HCT116 (cell line): ENCODE data around the gene ADORA1. TPM values are rescaled to one million over a fixed set of nuclear protein-coding genes. Genes with fewer than 3 reads are reported as not detected.
A peak's percentile ranks its signal among the peaks of the same experiment; 100 is the strongest.

Experiments used
- ATAC-seq: fragments of 200-7000 bp; cut with Tn5 transposase; 2 replicates; pipeline ENCODE4 v1.9.1; 2020; ENCODE audit warnings: mild to moderate bottlenecking, moderate library complexity
- BruUV-seq: library from RNA; stranded (reverse); fragments of 400-500 nt; replicated peaks from 2 replicates; lab custom pipeline; 2021; lab: Mats Ljungman, UMichigan
- CTCF ChIA-PET: fragments of 300-600 bp; sonication (Branson Sonifier 250); formaldehyde crosslinking; loops from one replicate; lab custom pipeline; 2021; ENCODE audit warnings: antibody characterized with exemption; lab: Charles Lee
- POLR2A ChIA-PET: fragments of 300-600, 350-600 bp; sonication (Branson Sonifier 250); formaldehyde crosslinking; loops from one replicate; lab custom pipeline; 2021; ENCODE audit warnings: antibody characterized with exemption; lab: Charles Lee
- RAD21 ChIA-PET, 2 experiments: fragments of 300-600 bp; sonication (Branson Sonifier 250); formaldehyde crosslinking; loops; one replicate each; lab custom pipeline; 2023; ENCODE audit warnings: low total read pairs in 2 of 2; ENCODE audit not compliant: uncharacterized antibody in 2 of 2, unreplicated experiment in 2 of 2, low non-redundant PET in 1 of 2; lab: Charles Lee
- DNase-seq: peaks from one replicate; pipeline ENCODE4 v3.0.0-alpha.2; 2010; ENCODE audit warnings: low read depth, low spot score
- H2AFZ ChIP-seq: fragments of 200-600 bp; shearing (Covaris generic), sonication (generic); 2 replicates; pipeline ENCODE4 v1.6.1; 2017; ENCODE audit warnings: low read depth, mixed run types, mixed read lengths, antibody characterized with exemption, low read length; ENCODE audit not compliant: poor library complexity, severe bottlenecking
- H3K27ac ChIP-seq: 2 replicates; pipeline ENCODE4 v1.5.1; 2012; ENCODE audit warnings: low read depth, low read length
- H3K27me3 ChIP-seq: fragments of 200-600 bp; sonication (generic); 2 replicates; pipeline ENCODE4 v1.6.1; 2016; ENCODE audit warnings: mixed run types, low read length, mixed read lengths; ENCODE audit not compliant: insufficient read depth
- H3K36me3 ChIP-seq, 2 experiments: fragments of 200-500 bp in 1 of 2; fragments of 200-600 bp in 1 of 2; sonication (Bioruptor generic) in 1 of 2; sonication (generic) in 1 of 2; 2 replicates each; pipeline versions ENCODE4 v1.5.1 to v1.6.1; 2014 to 2016; ENCODE audit warnings: low read length in 2 of 2, inconsistent platforms in 1 of 2, mixed read lengths in 1 of 2, mixed run types in 1 of 2; ENCODE audit not compliant: insufficient read depth in 2 of 2, control insufficient read depth in 1 of 2
- H3K4me1 ChIP-seq, 2 experiments: fragments of 200-600 bp in 1 of 2; sonication (generic) in 1 of 2; 2 replicates each; pipeline versions ENCODE4 v1.5.1 to v1.6.1; 2012 to 2017; ENCODE audit warnings: low read length in 2 of 2, inconsistent platforms in 1 of 2, mild to moderate bottlenecking in 1 of 2, mixed read lengths in 1 of 2, mixed run types in 1 of 2, moderate library complexity in 1 of 2; ENCODE audit not compliant: insufficient read depth in 2 of 2, control insufficient read depth in 1 of 2
- H3K4me2 ChIP-seq: fragments of 200-600 bp; sonication (generic); 2 replicates; pipeline ENCODE4 v1.6.1; 2017; ENCODE audit warnings: mixed run types, low read length, mixed read lengths
- H3K4me3 ChIP-seq, 2 experiments: fragments of 200-600 bp in 1 of 2; sonication (generic) in 1 of 2; replicated peaks in 1 of 2; 2 replicates each; pipeline ENCODE4 v1.5.1; 2011 to 2016; ENCODE audit warnings: low read length in 2 of 2, control low read depth in 1 of 2, low read depth in 1 of 2, mild to moderate bottlenecking in 1 of 2, mixed read lengths in 1 of 2, mixed run types in 1 of 2
- H3K79me2 ChIP-seq: fragments of 200-600 bp; sonication (generic); 2 replicates; pipeline ENCODE4 v1.6.1; 2017; ENCODE audit warnings: mild to moderate bottlenecking, mixed run types, low read length, moderate library complexity, mixed read lengths; ENCODE audit not compliant: insufficient read depth
- H3K9ac ChIP-seq: fragments of 200-600 bp; sonication (generic); 2 replicates; pipeline ENCODE4 v1.6.1; 2016; ENCODE audit warnings: low read length, mixed read lengths
- H3K9me2 ChIP-seq: fragments of 200-600 bp; sonication (generic), shearing (Covaris generic); 2 replicates; pipeline ENCODE4 v1.6.1; 2017; ENCODE audit warnings: mixed run types, mild to moderate bottlenecking, moderate library complexity; ENCODE audit not compliant: insufficient read depth
- H3K9me3 ChIP-seq, 2 experiments: fragments of 200-500 bp in 1 of 2; fragments of 200-600 bp in 1 of 2; sonication (Bioruptor generic) in 1 of 2; sonication (generic) in 1 of 2; 2 replicates each; pipeline ENCODE4 v1.6.1; 2014 to 2017; ENCODE audit warnings: low read length in 2 of 2, mixed read lengths in 2 of 2, inconsistent platforms in 1 of 2, low read depth in 1 of 2, mild to moderate bottlenecking in 1 of 2, mixed run types in 1 of 2, moderate library complexity in 1 of 2; ENCODE audit not compliant: control insufficient read depth in 1 of 2, insufficient read depth in 1 of 2
- H4K20me1 ChIP-seq: fragments of 200-600 bp; sonication (generic), shearing (Covaris generic); 2 replicates; pipeline ENCODE4 v1.6.1; 2017; ENCODE audit warnings: mixed run types, mild to moderate bottlenecking, moderate library complexity; ENCODE audit not compliant: insufficient read depth
- EGR1 ChIP-seq: IDR thresholded peaks from 2 replicates; pipeline ENCODE4 v1.6.1; 2012; ENCODE audit warnings: low read depth
- ELF1 ChIP-seq: IDR thresholded peaks from 2 replicates; pipeline ENCODE4 v1.6.1; 2012; ENCODE audit warnings: low read depth, borderline replicate concordance
- EZH2 ChIP-seq: fragments of 200-600 bp; sonication (generic); IDR thresholded peaks from 2 replicates; pipeline ENCODE4 v1.6.1; 2017; ENCODE audit warnings: antibody characterized with exemption, mixed run types
- EZH2phosphoT487 ChIP-seq: fragments of 200-600 bp; IDR thresholded peaks from 2 replicates; pipeline ENCODE4 v1.6.1; 2018; ENCODE audit warnings: antibody characterized with exemption, borderline replicate concordance
- FOSL1 ChIP-seq: IDR thresholded peaks from 2 replicates; pipeline ENCODE4 v1.6.1; 2012; ENCODE audit warnings: low read depth
- POLR2A ChIP-seq: IDR thresholded peaks from 2 replicates; pipeline ENCODE4 v1.7.0; 2011; ENCODE audit warnings: borderline replicate concordance; ENCODE audit not compliant: insufficient read depth, insufficient read length; ENCODE audit errors: extremely low read depth
- YY1 ChIP-seq: IDR thresholded peaks from 2 replicates; pipeline ENCODE4 v1.6.1; 2011; ENCODE audit warnings: low read length, low read depth, moderate library complexity, mild to moderate bottlenecking; ENCODE audit not compliant: insufficient replicate concordance; ENCODE audit errors: extremely low read depth
- ZFX ChIP-seq: fragments of 450-650 bp; IDR thresholded peaks from 2 replicates; pipeline ENCODE4 v1.6.1; 2017
- ZNF274 ChIP-seq: fragments of 200-500 bp; sonication (Bioruptor generic); IDR thresholded peaks from 2 replicates; pipeline ENCODE4 v1.6.1; 2014; ENCODE audit warnings: mild to moderate bottlenecking, low read depth, low read length, inconsistent platforms
- intact Hi-C: fragments of 100-400 bp; cut with micrococcal nuclease; formaldehyde crosslinking; loops from 2 replicates; pipeline ENCODE4 v1.10.0; 2022
- total RNA-seq: library from RNA; stranded (reverse); gene quantifications from one replicate; pipeline ENCODE4 v1.2.1, GENCODE V29; 2021; ENCODE audit not compliant: unreplicated experiment
- TF ChIP-seq, protein P1 (sequence below): IDR thresholded peaks from 2 replicates; pipeline ENCODE4 v1.6.1; 2012; ENCODE audit warnings: low read depth
- TF ChIP-seq, protein P2 (sequence below): IDR thresholded peaks from 2 replicates; pipeline ENCODE4 v1.6.1; 2011; ENCODE audit warnings: mild to moderate bottlenecking, low read length, moderate library complexity; ENCODE audit not compliant: insufficient replicate concordance; ENCODE audit errors: extremely low read depth
- TF ChIP-seq, protein P3 (sequence below): IDR thresholded peaks from 2 replicates; pipeline ENCODE4 v1.6.1; 2012
- TF ChIP-seq, protein P4 (sequence below): IDR thresholded peaks from 2 replicates; pipeline ENCODE4 v1.6.1; 2012

ADORA1 gene
- total RNA-seq, 1 experiment from 2014 or later: 2.8 TPM

DNA sequence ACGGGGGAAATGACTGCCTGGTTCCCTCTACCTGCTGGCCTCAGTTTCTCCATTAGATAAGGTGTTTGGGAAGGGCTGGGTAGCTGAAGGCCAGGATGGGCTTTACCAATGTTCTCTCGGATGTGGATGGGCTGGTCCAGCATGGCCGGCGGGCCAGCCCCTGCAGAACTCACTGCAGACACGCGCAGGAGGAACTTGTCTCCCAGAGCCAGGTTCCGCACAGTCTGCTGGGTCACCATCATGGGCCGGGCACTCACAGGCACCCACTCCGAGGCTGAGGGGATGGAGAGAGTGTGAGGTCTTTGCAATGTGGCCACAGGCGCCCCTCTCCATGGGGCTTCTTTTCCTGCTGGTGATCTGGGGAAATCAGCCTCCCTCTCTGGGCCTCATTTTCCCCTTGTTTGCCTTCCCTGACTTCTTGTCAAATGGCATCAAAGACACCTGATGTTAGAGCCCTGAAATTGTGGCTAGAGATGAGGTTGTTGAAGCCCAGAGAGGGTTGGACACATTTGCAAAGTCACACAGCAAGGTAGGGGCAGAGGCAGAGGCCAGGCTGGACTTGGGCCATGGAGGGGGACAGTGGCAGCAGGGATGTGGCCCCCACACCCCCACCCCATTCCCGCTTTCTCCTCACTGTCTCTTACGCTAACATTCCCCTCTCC is 46.9 kb downstream of the ADORA1 start:
- ChIA-PET CTCF (interaction anchor here (1.8 kb wide), 1 partner anchor 47 kb away, joined by 4 read pairs; the partner anchor contains the start of gene ADORA1), RAD21 (no interaction called here), POLR2A (no interaction called here)
- H3K27me3 ChIP-seq: no peaks in the 10 kb centered on the region
- H2AFZ ChIP-seq: no peak overlapping the region
- no TSS peak for BruUV-seq
- H3K4me2 ChIP-seq: peak overlapping the region; percentile 52; the same call in 1 of the 2 replicates
- peaks cover 32 to 85% of the 10 kb centered on the region in 2 experiments for H3K4me1 ChIP-seq
- TF ChIP-seq, protein P1, sequence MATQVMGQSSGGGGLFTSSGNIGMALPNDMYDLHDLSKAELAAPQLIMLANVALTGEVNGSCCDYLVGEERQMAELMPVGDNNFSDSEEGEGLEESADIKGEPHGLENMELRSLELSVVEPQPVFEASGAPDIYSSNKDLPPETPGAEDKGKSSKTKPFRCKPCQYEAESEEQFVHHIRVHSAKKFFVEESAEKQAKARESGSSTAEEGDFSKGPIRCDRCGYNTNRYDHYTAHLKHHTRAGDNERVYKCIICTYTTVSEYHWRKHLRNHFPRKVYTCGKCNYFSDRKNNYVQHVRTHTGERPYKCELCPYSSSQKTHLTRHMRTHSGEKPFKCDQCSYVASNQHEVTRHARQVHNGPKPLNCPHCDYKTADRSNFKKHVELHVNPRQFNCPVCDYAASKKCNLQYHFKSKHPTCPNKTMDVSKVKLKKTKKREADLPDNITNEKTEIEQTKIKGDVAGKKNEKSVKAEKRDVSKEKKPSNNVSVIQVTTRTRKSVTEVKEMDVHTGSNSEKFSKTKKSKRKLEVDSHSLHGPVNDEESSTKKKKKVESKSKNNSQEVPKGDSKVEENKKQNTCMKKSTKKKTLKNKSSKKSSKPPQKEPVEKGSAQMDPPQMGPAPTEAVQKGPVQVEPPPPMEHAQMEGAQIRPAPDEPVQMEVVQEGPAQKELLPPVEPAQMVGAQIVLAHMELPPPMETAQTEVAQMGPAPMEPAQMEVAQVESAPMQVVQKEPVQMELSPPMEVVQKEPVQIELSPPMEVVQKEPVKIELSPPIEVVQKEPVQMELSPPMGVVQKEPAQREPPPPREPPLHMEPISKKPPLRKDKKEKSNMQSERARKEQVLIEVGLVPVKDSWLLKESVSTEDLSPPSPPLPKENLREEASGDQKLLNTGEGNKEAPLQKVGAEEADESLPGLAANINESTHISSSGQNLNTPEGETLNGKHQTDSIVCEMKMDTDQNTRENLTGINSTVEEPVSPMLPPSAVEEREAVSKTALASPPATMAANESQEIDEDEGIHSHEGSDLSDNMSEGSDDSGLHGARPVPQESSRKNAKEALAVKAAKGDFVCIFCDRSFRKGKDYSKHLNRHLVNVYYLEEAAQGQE: no peak
- no peak for TF ChIP-seq POLR2A
- TF ChIP-seq FOSL1: no peak
- no peak for TF ChIP-seq ZNF274
- TF ChIP-seq YY1: no peak
- TF ChIP-seq, protein P2, sequence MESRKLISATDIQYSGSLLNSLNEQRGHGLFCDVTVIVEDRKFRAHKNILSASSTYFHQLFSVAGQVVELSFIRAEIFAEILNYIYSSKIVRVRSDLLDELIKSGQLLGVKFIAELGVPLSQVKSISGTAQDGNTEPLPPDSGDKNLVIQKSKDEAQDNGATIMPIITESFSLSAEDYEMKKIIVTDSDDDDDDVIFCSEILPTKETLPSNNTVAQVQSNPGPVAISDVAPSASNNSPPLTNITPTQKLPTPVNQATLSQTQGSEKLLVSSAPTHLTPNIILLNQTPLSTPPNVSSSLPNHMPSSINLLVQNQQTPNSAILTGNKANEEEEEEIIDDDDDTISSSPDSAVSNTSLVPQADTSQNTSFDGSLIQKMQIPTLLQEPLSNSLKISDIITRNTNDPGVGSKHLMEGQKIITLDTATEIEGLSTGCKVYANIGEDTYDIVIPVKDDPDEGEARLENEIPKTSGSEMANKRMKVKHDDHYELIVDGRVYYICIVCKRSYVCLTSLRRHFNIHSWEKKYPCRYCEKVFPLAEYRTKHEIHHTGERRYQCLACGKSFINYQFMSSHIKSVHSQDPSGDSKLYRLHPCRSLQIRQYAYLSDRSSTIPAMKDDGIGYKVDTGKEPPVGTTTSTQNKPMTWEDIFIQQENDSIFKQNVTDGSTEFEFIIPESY: no peak
- TF ChIP-seq, protein P3, sequence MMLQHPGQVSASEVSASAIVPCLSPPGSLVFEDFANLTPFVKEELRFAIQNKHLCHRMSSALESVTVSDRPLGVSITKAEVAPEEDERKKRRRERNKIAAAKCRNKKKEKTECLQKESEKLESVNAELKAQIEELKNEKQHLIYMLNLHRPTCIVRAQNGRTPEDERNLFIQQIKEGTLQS: no peak
- TF ChIP-seq, protein P4, sequence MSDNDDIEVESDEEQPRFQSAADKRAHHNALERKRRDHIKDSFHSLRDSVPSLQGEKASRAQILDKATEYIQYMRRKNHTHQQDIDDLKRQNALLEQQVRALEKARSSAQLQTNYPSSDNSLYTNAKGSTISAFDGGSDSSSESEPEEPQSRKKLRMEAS: no peak
- no peak for TF ChIP-seq EZH2phosphoT487
- no peak for TF ChIP-seq EGR1
- TF ChIP-seq EZH2: no peak
- no peak for TF ChIP-seq ELF1
- no peak for TF ChIP-seq ZFX
- no peak overlapping the region for H3K9ac ChIP-seq
- DNase-seq: no peak
- H3K9me3 ChIP-seq: no peaks in the 10 kb centered on the region
- H4K20me1 ChIP-seq: no peaks in the 10 kb centered on the region
- intact Hi-C loops: no loop called here
- no peak overlapping the region for H3K27ac ChIP-seq
- H3K79me2 ChIP-seq: no peaks in the 10 kb centered on the region
- H3K36me3 ChIP-seq: no peaks in the 10 kb centered on the region
- H3K4me3 ChIP-seq: no peak overlapping the region
- ATAC-seq: no peak
- H3K9me2 ChIP-seq: no peaks in the 10 kb centered on the region
